Measurements from ENCODE around the gene INO80C. TPM values are rescaled to one million over a fixed set of nuclear protein-coding genes. Genes with fewer than 3 reads are reported as not detected.

Gene INO80C
- total RNA-seq, 4 donors from 2014 or later, result 3.9 to 11.6 (median 8.8) TPM

GRCh38 chr18:35479911-35480586 is 17.7 kb downstream of the INO80C start:
- Histone ChIP-seq H3K36me3 (no peaks in the 10 kb centered on the region), H3K4me1 (peaks cover 0 to 27% (median 8%) of the 10 kb centered on the region in 4 donors), H3K4me3 (no peak overlapping the region), H3K27me3 (no peaks in the 10 kb centered on the region), H3K27ac (no peak overlapping the region), H3K9me3 (no peaks in the 10 kb centered on the region)
- no peak for TF ChIP-seq CTCF (IDR thresholded peaks at IDR 0.05)
- TF ChIP-seq EP300 (IDR thresholded peaks at IDR 0.05), result no peak
- TF ChIP-seq POLR2A (IDR thresholded peaks at IDR 0.05), result no peak
- no peak for DNase-seq (ENCODE audit: low spot score in 2 of 2)
- WGBS, 2 donors, result 75 to 82% methylated on average over 1 of the region's 1 CpG

- DNase-seq (ENCODE audit: low spot score in 2 of 2), result no peak
- peak overlapping the region in 3 of 4 donors; percentile 24 to 71 (median 45) for H3K27ac ChIP-seq
Observed at GRCh38 chr18:35478520-35479435, 19.0 kb downstream of the INO80C start.

GRCh38 chr18:35477974-35478373 is 19.8 kb downstream of the INO80C start:
- H3K36me3 ChIP-seq, result peaks cover 0 to 7% (median 0%) of the 10 kb centered on the region in 3 donors
- TF ChIP-seq CTCF (IDR thresholded peaks at IDR 0.05) (no peak), EP300 (IDR thresholded peaks at IDR 0.05) (no peak), POLR2A (IDR thresholded peaks at IDR 0.05) (no peak)
- no peak for DNase-seq (ENCODE audit: low spot score in 2 of 2)
- H3K9me3 ChIP-seq, result no peaks in the 10 kb centered on the region
- peaks cover 0 to 27% (median 8%) of the 10 kb centered on the region in 4 donors for H3K4me1 ChIP-seq
- no peaks in the 10 kb centered on the region for H3K27me3 ChIP-seq
- peak overlapping the region in 1 of 4 donors; percentile 71 for H3K27ac ChIP-seq
- no peak overlapping the region for H3K4me3 ChIP-seq

More at GRCh38 chr18:35478520-35479435, 19.0 kb downstream of the INO80C start:
- WGBS, 2 donors, result 40 to 59% methylated on average over 8 of the region's 8 CpGs
- Histone ChIP-seq H3K4me3 (no peak overlapping the region), H3K36me3 (no peaks in the 10 kb centered on the region), H3K9me3 (no peaks in the 10 kb centered on the region), H3K27me3 (no peaks in the 10 kb centered on the region), H3K4me1 (peaks cover 0 to 27% (median 8%) of the 10 kb centered on the region in 4 donors)
- TF ChIP-seq EP300 (IDR thresholded peaks at IDR 0.05) (no peak), CTCF (IDR thresholded peaks at IDR 0.05) (no peak), POLR2A (IDR thresholded peaks at IDR 0.05) (no peak)

- DNase-seq (ENCODE audit: low spot score in 2 of 2), result no peak
- TF ChIP-seq POLR2A (IDR thresholded peaks at IDR 0.05), result no peak
- no peak for TF ChIP-seq EP300 (IDR thresholded peaks at IDR 0.05)
- TF ChIP-seq CTCF (IDR thresholded peaks at IDR 0.05), result no peak
- Histone ChIP-seq H3K27ac (no peak overlapping the region), H3K36me3 (peaks cover 0 to 12% (median 0%) of the 10 kb centered on the region in 3 donors), H3K4me1 (peaks cover 0 to 27% (median 8%) of the 10 kb centered on the region in 4 donors), H3K27me3 (no peaks in the 10 kb centered on the region), H3K9me3 (no peaks in the 10 kb centered on the region), H3K4me3 (no peak overlapping the region)
- 81 to 97% methylated on average over 1 of the region's 1 CpG for WGBS, 2 donors
Observed at GRCh38 chr18:35477497-35477896, 20.3 kb downstream of the INO80C start.

- Histone ChIP-seq H3K27ac (no peak overlapping the region), H3K9me3 (no peaks in the 10 kb centered on the region), H3K4me3 (no peak overlapping the region), H3K27me3 (no peaks in the 10 kb centered on the region), H3K4me1 (peaks cover 0 to 22% (median 8%) of the 10 kb centered on the region in 4 donors), H3K36me3 (peaks cover 0 to 14% (median 0%) of the 10 kb centered on the region in 3 donors)
- TF ChIP-seq POLR2A (IDR thresholded peaks at IDR 0.05) (no peak), CTCF (IDR thresholded peaks at IDR 0.05) (no peak), EP300 (IDR thresholded peaks at IDR 0.05) (no peak)
- 94 to 95% methylated on average over 1 of the region's 1 CpG for WGBS, 2 donors
- DNase-seq (ENCODE audit: low spot score in 2 of 2), result no peak
Observed at GRCh38 chr18:35474884-35475283, 22.9 kb downstream of the INO80C start.

Measured in tibial nerve (tissue), 4 donors.